H9 (cell line): ENCODE data around the gene TRIM24. TPM values are rescaled to one million over a fixed set of nuclear protein-coding genes. Genes with fewer than 3 reads are reported as not detected.

ENCODE experiments used
- DNase-seq: peaks from one replicate; pipeline ENCODE4 v3.0.0-alpha.2; 2017
- H2AFZ ChIP-seq: one replicate; pipeline ENCODE4 v1.6.1; 2013; ENCODE audit warnings: mild to moderate bottlenecking, low read length, control low read depth, moderate library complexity
- H2AK5ac ChIP-seq: 2 replicates; pipeline ENCODE4 v1.6.1; 2013; ENCODE audit warnings: low read length, control low read depth, mixed read lengths; ENCODE audit not compliant: insufficient read length
- H2BK120ac ChIP-seq: one replicate; pipeline ENCODE4 v1.6.1; 2013; ENCODE audit warnings: low read depth, mild to moderate bottlenecking, low read length, control low read depth, inconsistent platforms; ENCODE audit not compliant: poor library complexity, severe bottlenecking
- H2BK12ac ChIP-seq: 2 replicates; pipeline ENCODE4 v1.6.1; 2013; ENCODE audit warnings: low read length, control low read depth, mixed read lengths, low read depth; ENCODE audit not compliant: insufficient read length
- H2BK15ac ChIP-seq: 2 replicates; pipeline ENCODE4 v1.6.1; 2013; ENCODE audit warnings: low read depth, low read length, control low read depth
- H2BK20ac ChIP-seq: one replicate; pipeline ENCODE4 v1.6.1; 2013; ENCODE audit warnings: low read depth, mild to moderate bottlenecking, low read length, control low read depth, inconsistent platforms; ENCODE audit not compliant: poor library complexity, severe bottlenecking
- H2BK5ac ChIP-seq: 2 replicates; pipeline ENCODE4 v1.6.1; 2013; ENCODE audit warnings: low read length, control low read depth, mixed read lengths; ENCODE audit not compliant: insufficient read length
- H3K14ac ChIP-seq: 2 replicates; pipeline ENCODE4 v1.6.1; 2013; ENCODE audit warnings: low read length, control low read depth; ENCODE audit not compliant: insufficient read depth
- H3K18ac ChIP-seq: 2 replicates; pipeline ENCODE4 v1.6.1; 2013; ENCODE audit warnings: low read depth, mild to moderate bottlenecking, mixed read lengths, low read length, control low read depth; ENCODE audit not compliant: insufficient read length
- H3K23ac ChIP-seq: 2 replicates; pipeline ENCODE4 v1.6.1; 2013; ENCODE audit warnings: low read length, control low read depth, mixed read lengths, low read depth; ENCODE audit not compliant: insufficient read length
- H3K23me2 ChIP-seq: 2 replicates; pipeline ENCODE4 v1.6.1; 2013; ENCODE audit warnings: low read depth, mild to moderate bottlenecking, mixed read lengths, low read length, control low read depth; ENCODE audit not compliant: insufficient read length, poor library complexity, severe bottlenecking
- H3K27ac ChIP-seq: 2 replicates; pipeline ENCODE4 v1.5.1; 2013; ENCODE audit warnings: low read length, control low read depth, mixed read lengths, low read depth; ENCODE audit not compliant: insufficient read length
- H3K27me3 ChIP-seq: 2 replicates; pipeline ENCODE4 v1.6.1; 2013; ENCODE audit warnings: low read length, control low read depth, inconsistent platforms; ENCODE audit not compliant: insufficient read depth
- H3K4ac ChIP-seq: 2 replicates; pipeline ENCODE4 v1.6.1; 2013; ENCODE audit warnings: low read depth, mild to moderate bottlenecking, control low read depth, inconsistent platforms, low read length, moderate library complexity
- H3K4me1 ChIP-seq: 2 replicates; pipeline ENCODE4 v1.6.1; 2013; ENCODE audit warnings: low read length, control low read depth, inconsistent platforms; ENCODE audit not compliant: insufficient read depth
- H3K4me2 ChIP-seq: 2 replicates; pipeline ENCODE4 v1.6.1; 2013; ENCODE audit warnings: low read length, control low read depth, mixed read lengths; ENCODE audit not compliant: insufficient read length, insufficient read depth
- H3K56ac ChIP-seq: 2 replicates; pipeline ENCODE4 v1.6.1; 2013; ENCODE audit warnings: low read depth, mild to moderate bottlenecking, mixed read lengths, low read length, control low read depth; ENCODE audit not compliant: insufficient read length
- H3K79me1 ChIP-seq: 2 replicates; pipeline ENCODE4 v1.6.1; 2013; ENCODE audit warnings: low read depth, mild to moderate bottlenecking, moderate library complexity, low read length, control low read depth, inconsistent platforms; ENCODE audit not compliant: insufficient read depth, poor library complexity, severe bottlenecking
- H3K79me2 ChIP-seq: 2 replicates; pipeline ENCODE4 v1.6.1; 2013; ENCODE audit warnings: low read length, control low read depth, inconsistent platforms; ENCODE audit not compliant: insufficient read depth
- H3K9ac ChIP-seq: 2 replicates; pipeline ENCODE4 v1.6.1; 2013; ENCODE audit warnings: low read length, control low read depth, mixed read lengths; ENCODE audit not compliant: insufficient read length; ENCODE audit errors: extremely low read depth
- H3K9me3 ChIP-seq: one replicate; pipeline ENCODE4 v1.6.1; 2013; ENCODE audit warnings: low read depth, low read length, inconsistent platforms; ENCODE audit not compliant: control insufficient read depth
- H3T11ph ChIP-seq: one replicate; pipeline ENCODE4 v1.6.1; 2013; ENCODE audit warnings: mild to moderate bottlenecking, low read length, control low read depth, inconsistent platforms
- H4K20me1 ChIP-seq: one replicate; pipeline ENCODE4 v1.6.1; 2013; ENCODE audit not compliant: control insufficient read depth, insufficient read length, insufficient read depth
- H4K5ac ChIP-seq: 2 replicates; pipeline ENCODE4 v1.6.1; 2013; ENCODE audit warnings: low read depth, mild to moderate bottlenecking, mixed read lengths, low read length, control low read depth; ENCODE audit not compliant: insufficient read length
- H4K8ac ChIP-seq: replicated peaks from 2 replicates; pipeline ENCODE4 v1.6.1; 2013; ENCODE audit warnings: low read length, control low read depth, mixed read lengths, low read depth; ENCODE audit not compliant: insufficient read length
- H4K91ac ChIP-seq: 2 replicates; pipeline ENCODE4 v1.6.1; 2013; ENCODE audit warnings: low read depth, mild to moderate bottlenecking, moderate library complexity, mixed read lengths, low read length, control low read depth; ENCODE audit not compliant: insufficient read length
- H3K27ac Mint-ChIP-seq, 3 experiments: 2 replicates in 2 of 3; 3 replicates in 1 of 3; pipeline ENCODE4 v1.8.0; 2020 to 2021; ENCODE audit warnings: mixed read lengths in 3 of 3, mild to moderate bottlenecking in 1 of 3, moderate library complexity in 1 of 3
- H3K27me3 Mint-ChIP-seq: 2 replicates; pipeline ENCODE4 v1.8.0; 2021; ENCODE audit warnings: low read depth, mild to moderate bottlenecking, moderate library complexity, mixed read lengths
- H3K36me3 Mint-ChIP-seq, 3 experiments: 2 replicates in 2 of 3; 3 replicates in 1 of 3; pipeline ENCODE4 v1.8.0; 2020 to 2021; ENCODE audit warnings: low read depth in 3 of 3, mixed read lengths in 3 of 3; ENCODE audit not compliant: insufficient read depth in 1 of 3
- H3K4me1 Mint-ChIP-seq, 2 experiments: 2 replicates each; pipeline ENCODE4 v1.8.0; 2020; ENCODE audit warnings: mixed read lengths in 2 of 2
- H3K4me3 Mint-ChIP-seq, 2 experiments: 2 replicates in 1 of 2; 3 replicates in 1 of 2; pipeline ENCODE4 v1.8.0; 2020 to 2021; ENCODE audit warnings: mild to moderate bottlenecking in 2 of 2, mixed read lengths in 2 of 2, moderate library complexity in 1 of 2
- H3K9me3 Mint-ChIP-seq, 2 experiments: 2 replicates in 1 of 2; 3 replicates in 1 of 2; pipeline ENCODE4 v1.8.0; 2020; ENCODE audit warnings: mild to moderate bottlenecking in 2 of 2, mixed read lengths in 2 of 2, moderate library complexity in 1 of 2
- WGBS: extraction: QIAGEN DNeasy Blood & Tissue Kit; methylation state at CpG from one replicate; pipeline ENCODE4 v1.1.7; 2013; ENCODE audit warnings: missing lambda C conversion rate, low lambda C conversion rate, mixed read lengths; ENCODE audit not compliant: insufficient read length; ENCODE audit errors: extremely low coverage; 5-methylcytosine and 5-hydroxymethylcytosine counted together
- total RNA-seq: library from RNA; stranded (reverse); gene quantifications from 2 replicates; pipeline ENCODE4 v1.2.1, GENCODE V29; 2021
- TF ChIP-seq, protein P1 (sequence below): fragments of 200-600 bp; sonication (generic); conservative IDR thresholded peaks from 3 replicates; pipeline ENCODE4 v1.8.0; 2021; ENCODE audit warnings: antibody characterized with exemption, mild to moderate bottlenecking

Gene TRIM24
- total RNA-seq, 1 experiment from 2014 or later, result 260 TPM

DNA sequence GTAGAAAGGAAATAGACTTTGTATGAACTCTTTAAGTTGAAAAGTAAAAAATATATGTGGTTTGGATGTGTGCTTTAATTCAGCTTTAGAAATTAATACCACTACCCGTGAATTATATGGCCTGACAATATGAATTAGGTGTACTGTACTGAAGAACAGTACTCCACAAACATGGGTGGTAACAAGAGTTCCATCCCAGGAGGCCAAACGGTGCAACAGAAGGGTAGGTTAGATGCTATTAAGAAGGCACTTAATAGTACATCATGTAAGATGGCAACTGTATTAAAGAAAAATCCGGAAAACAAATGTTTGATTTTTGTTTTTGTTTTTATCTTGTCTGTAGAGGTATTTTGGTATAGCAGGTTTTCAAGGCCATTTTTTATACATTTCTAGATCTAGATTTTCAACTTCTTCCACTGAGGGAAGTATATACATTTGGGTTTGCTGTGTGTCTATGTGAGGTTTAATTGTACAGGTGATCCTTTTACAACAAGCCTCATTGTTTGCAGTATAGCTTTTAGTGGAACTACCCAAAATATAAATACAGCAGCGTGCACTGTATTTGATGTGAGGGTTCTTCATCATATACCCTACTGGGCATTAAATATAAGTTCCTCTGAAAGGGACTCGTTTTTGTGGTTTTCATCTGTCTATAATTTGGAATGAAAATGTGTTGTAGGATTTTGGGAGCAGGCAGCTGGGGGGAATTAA is 125.4 kb downstream of the TRIM24 start:
- no peak overlapping the region for H2BK12ac ChIP-seq
- peaks cover 1% of the 10 kb centered on the region; the same call in 1 of the 2 replicates for H3K27me3 Mint-ChIP-seq

More for the DNA sequence above, 125.4 kb downstream of the TRIM24 start:
- no peak overlapping the region for H3K9ac ChIP-seq
- no peaks in the 10 kb centered on the region for H3K79me2 ChIP-seq
- no peaks in the 10 kb centered on the region for H3K9me3 Mint-ChIP-seq
- no peaks in the 10 kb centered on the region for H3K9me3 ChIP-seq
- DNase-seq, result no peak
- peaks cover 51 to 79% (median 71%) of the 10 kb centered on the region in 3 experiments for H3K36me3 Mint-ChIP-seq
- no peak overlapping the region for H3K4me3 Mint-ChIP-seq
- H4K5ac ChIP-seq, result no peak overlapping the region
- H2AK5ac ChIP-seq, result no peak overlapping the region
- H3K27me3 ChIP-seq, result no peaks in the 10 kb centered on the region
- H3K23ac ChIP-seq, result no peak overlapping the region
- WGBS, result no CpG with 5 or more reads among the region's 5 CpGs
- H3K18ac ChIP-seq, result no peak overlapping the region
- peaks cover 2 to 21% of the 10 kb centered on the region in 2 experiments; a peak in 3 of 4 replicates for H3K4me1 Mint-ChIP-seq
- H2AFZ ChIP-seq, result no peak overlapping the region
- TF ChIP-seq, protein P1, sequence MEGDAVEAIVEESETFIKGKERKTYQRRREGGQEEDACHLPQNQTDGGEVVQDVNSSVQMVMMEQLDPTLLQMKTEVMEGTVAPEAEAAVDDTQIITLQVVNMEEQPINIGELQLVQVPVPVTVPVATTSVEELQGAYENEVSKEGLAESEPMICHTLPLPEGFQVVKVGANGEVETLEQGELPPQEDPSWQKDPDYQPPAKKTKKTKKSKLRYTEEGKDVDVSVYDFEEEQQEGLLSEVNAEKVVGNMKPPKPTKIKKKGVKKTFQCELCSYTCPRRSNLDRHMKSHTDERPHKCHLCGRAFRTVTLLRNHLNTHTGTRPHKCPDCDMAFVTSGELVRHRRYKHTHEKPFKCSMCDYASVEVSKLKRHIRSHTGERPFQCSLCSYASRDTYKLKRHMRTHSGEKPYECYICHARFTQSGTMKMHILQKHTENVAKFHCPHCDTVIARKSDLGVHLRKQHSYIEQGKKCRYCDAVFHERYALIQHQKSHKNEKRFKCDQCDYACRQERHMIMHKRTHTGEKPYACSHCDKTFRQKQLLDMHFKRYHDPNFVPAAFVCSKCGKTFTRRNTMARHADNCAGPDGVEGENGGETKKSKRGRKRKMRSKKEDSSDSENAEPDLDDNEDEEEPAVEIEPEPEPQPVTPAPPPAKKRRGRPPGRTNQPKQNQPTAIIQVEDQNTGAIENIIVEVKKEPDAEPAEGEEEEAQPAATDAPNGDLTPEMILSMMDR, result no peak
- no peaks in the 10 kb centered on the region for H4K20me1 ChIP-seq
- H4K91ac ChIP-seq, result no peak overlapping the region
- no peak overlapping the region for H3K4ac ChIP-seq
- H3K27ac Mint-ChIP-seq, result peak overlapping the region in 1 of 3 experiments; percentile 67; a peak in 2 of 7 replicates
- H3K79me1 ChIP-seq, result no peaks in the 10 kb centered on the region
- no peak overlapping the region for H3K14ac ChIP-seq
- H2BK5ac ChIP-seq, result no peak overlapping the region
- no peaks in the 10 kb centered on the region for H3K23me2 ChIP-seq
- H3K27ac ChIP-seq, result no peak overlapping the region
- H2BK120ac ChIP-seq, result no peak overlapping the region
- no peaks in the 10 kb centered on the region for H3K4me1 ChIP-seq
- no peak overlapping the region for H3T11ph ChIP-seq
- H2BK15ac ChIP-seq, result no peak overlapping the region
- H2BK20ac ChIP-seq, result no peak overlapping the region
- H3K56ac ChIP-seq, result no peak overlapping the region
- H3K4me2 ChIP-seq, result no peak overlapping the region
- H4K8ac ChIP-seq, result no peak overlapping the region
